Tibial artery (tissue), 4 donors: Measurements from ENCODE around the gene KIRREL3.
A peak's percentile ranks its signal among the peaks of the same experiment; 100 is the strongest.

Experiments
- DNase-seq, 2 donors: peaks; one replicate each; pipeline ENCODE4 v3.0.0-alpha.2; 2019
- H3K27ac ChIP-seq, 2 donors: fragments of 200-600 bp; sonication (generic) in 1 of 2; 1 replicate in 1 of 2; 2 replicates in 1 of 2; pipeline ENCODE4 v1.5.1; 2018 to 2019; ENCODE audit warnings: mild to moderate bottlenecking in 1 of 2
- H3K27me3 ChIP-seq, 2 donors: fragments of 200-600 bp; sonication (generic) in 1 of 2; one replicate each; pipeline versions ENCODE4 v1.5.1 to v1.6.0; 2016 to 2019
- H3K36me3 ChIP-seq, 3 donors: fragments of 200-600 bp; sonication (generic) in 2 of 3; one replicate each; pipeline ENCODE4 v1.5.1; 2016 to 2019; ENCODE audit warnings: mild to moderate bottlenecking in 2 of 3
- H3K4me1 ChIP-seq, 4 donors: fragments of 200-600 bp; sonication (generic) in 2 of 4; 1 replicate in 3 of 4; 2 replicates in 1 of 4; pipeline ENCODE4 v1.5.1; 2016 to 2019
- H3K4me3 ChIP-seq, 2 donors: fragments of 200-600 bp; sonication (generic) in 1 of 2; 1 replicate in 1 of 2; 2 replicates in 1 of 2; pipeline ENCODE4 v1.5.1; 2018 to 2019; ENCODE audit warnings: mild to moderate bottlenecking in 2 of 2
- H3K9me3 ChIP-seq, 3 donors: fragments of 200-600 bp; sonication (generic) in 1 of 3; one replicate each; pipeline ENCODE4 v1.5.1; 2016 to 2019
- CTCF ChIP-seq, 2 experiments: fragments of 200-600 bp in 1 of 2; fragments of 450-650 bp in 1 of 2; IDR thresholded peaks; one replicate each; pipeline ENCODE4 v1.5.1; 2017 to 2019; ENCODE audit warnings: antibody characterized with exemption in 2 of 2, mild to moderate bottlenecking in 1 of 2, moderate library complexity in 1 of 2
- intact Hi-C: fragments of 100-400 bp; cut with DNase I; formaldehyde crosslinking; loops from one replicate; pipeline ENCODE4 v1.15.0; 2023; ENCODE audit warnings: low total_unique reads

Gene KIRREL3

GRCh38 chr11:126424471-126425039, 576.0 kb downstream of the KIRREL3 start:
- H3K9me3 ChIP-seq = no peaks in the 10 kb centered on the region
- H3K4me1 ChIP-seq = peaks cover 0 to 12% (median 6%) of the 10 kb centered on the region in 4 donors
- no peak overlapping the region for H3K4me3 ChIP-seq
- no peak for TF ChIP-seq CTCF (IDR thresholded peaks at IDR 0.05)
- intact Hi-C loops = no loop called here
- no peak for DNase-seq
- no peaks in the 10 kb centered on the region for H3K27me3 ChIP-seq
- H3K36me3 ChIP-seq = no peaks in the 10 kb centered on the region
- no peak overlapping the region for H3K27ac ChIP-seq

DNA sequence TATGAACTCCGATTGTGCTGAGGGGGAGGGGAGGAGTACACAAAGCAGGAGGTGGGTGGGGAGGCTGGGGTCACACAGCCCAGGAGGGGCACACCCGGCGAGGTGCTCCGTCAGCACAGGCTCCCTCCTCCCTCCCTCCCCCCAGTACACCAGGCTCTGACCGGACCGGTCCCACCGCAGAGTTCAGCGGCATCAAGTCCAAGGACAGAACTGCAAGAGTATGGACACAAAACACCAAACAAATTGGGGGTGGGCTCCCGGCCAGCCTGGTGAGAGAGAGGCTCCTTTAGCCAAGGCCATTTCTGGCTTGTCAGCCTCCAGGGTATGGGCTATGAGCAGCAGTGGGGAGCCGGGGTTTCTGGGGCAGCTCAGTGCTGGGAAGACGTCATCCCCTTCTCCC, 576.8 kb downstream of the KIRREL3 start:
- Histone ChIP-seq H3K9me3 (no peaks in the 10 kb centered on the region), H3K27ac (no peak overlapping the region), H3K36me3 (no peaks in the 10 kb centered on the region), H3K4me3 (no peak overlapping the region), H3K4me1 (peaks cover 0 to 12% (median 6%) of the 10 kb centered on the region in 4 donors), H3K27me3 (no peaks in the 10 kb centered on the region)
- intact Hi-C loops = no loop called here
- TF ChIP-seq CTCF (IDR thresholded peaks at IDR 0.05) = no peak
- no peak for DNase-seq

- Histone ChIP-seq H3K36me3 (no peaks in the 10 kb centered on the region), H3K27ac (no peak overlapping the region), H3K4me3 (no peak overlapping the region), H3K9me3 (no peaks in the 10 kb centered on the region), H3K4me1 (peaks cover 0 to 12% (median 6%) of the 10 kb centered on the region in 4 donors), H3K27me3 (no peaks in the 10 kb centered on the region)
- intact Hi-C loops = no loop called here
- DNase-seq = no peak
- no peak for TF ChIP-seq CTCF (IDR thresholded peaks at IDR 0.05)
Observed at GRCh38 chr11:126423154-126423553, 577.4 kb downstream of the KIRREL3 start.

GRCh38 chr11:126422446-126422845, 578.1 kb downstream of the KIRREL3 start:
- H3K9me3 ChIP-seq = no peaks in the 10 kb centered on the region
- peaks cover 0 to 12% (median 6%) of the 10 kb centered on the region in 4 donors for H3K4me1 ChIP-seq
- no peak overlapping the region for H3K27ac ChIP-seq
- H3K4me3 ChIP-seq = no peak overlapping the region
- H3K36me3 ChIP-seq = no peaks in the 10 kb centered on the region
- H3K27me3 ChIP-seq = no peaks in the 10 kb centered on the region
- intact Hi-C loops = no loop called here
- no peak for DNase-seq
- TF ChIP-seq CTCF (IDR thresholded peaks at IDR 0.05) = no peak

- no peak for DNase-seq
- H3K27me3 ChIP-seq = no peaks in the 10 kb centered on the region
- H3K4me1 ChIP-seq = peaks cover 0 to 18% (median 11%) of the 10 kb centered on the region in 4 donors
- intact Hi-C loops = no loop called here
- H3K36me3 ChIP-seq = no peaks in the 10 kb centered on the region
- no peak overlapping the region for H3K4me3 ChIP-seq
- peak overlapping the region in 1 of 2 donors; percentile 24 for H3K27ac ChIP-seq
- no peaks in the 10 kb centered on the region for H3K9me3 ChIP-seq
- TF ChIP-seq CTCF (IDR thresholded peaks at IDR 0.05) = no peak
Observed at GRCh38 chr11:126421271-126421671, 579.3 kb downstream of the KIRREL3 start.
